HG02885 (cell line): ENCODE data around the gene TPRKB.
"Not testable (repeated sequence)": the region's sequence is repeated elsewhere in the genome, so short reads cannot be mapped to it uniquely, and the experiment has no call there.

Source experiments
- ATAC-seq: cut with Tn5 transposase; IDR thresholded peaks from one replicate; pipeline ENCODE4 v1.9.1; 2021; ENCODE audit warnings: mild to moderate bottlenecking; ENCODE audit not compliant: unreplicated experiment, poor library complexity

The TPRKB gene

GRCh38 chr2:73702852-73703493, 34.2 kb downstream of the TPRKB start:
- ATAC-seq = not testable (repeated sequence)

DNA sequence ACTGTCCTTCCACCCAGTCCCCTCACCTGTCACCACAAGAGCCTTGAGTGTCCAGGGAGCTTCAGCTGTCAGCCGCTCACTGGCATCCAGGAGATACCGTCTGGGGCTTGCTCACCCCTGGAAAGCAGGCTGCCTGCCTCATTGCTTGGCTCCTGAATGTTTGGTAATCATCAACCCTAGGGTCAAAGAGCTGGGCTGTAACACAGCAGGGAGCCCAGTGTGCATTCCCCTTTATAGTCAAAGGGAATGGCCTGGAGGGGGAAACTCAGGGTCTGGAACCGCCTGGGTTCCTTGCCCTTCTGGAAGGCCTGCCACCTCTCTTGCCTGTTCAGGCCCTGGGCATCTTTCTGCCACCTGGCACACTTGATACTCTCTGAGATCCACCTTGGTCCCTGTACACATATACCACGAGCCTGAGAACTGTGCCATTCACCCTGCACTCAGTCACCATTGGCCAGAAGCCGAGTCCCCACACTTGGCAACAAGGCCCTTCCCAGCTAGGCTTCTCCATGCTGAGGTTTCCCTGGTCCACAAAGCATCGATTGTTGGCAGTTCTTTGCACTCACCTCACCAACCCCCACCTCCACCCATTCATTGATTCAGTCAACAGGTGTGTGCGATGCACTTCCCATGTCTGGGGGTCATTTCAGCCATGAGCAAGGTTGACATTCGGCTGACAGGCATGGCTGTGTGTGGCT, 35.0 kb downstream of the TPRKB start:
- no peak for ATAC-seq

DNA sequence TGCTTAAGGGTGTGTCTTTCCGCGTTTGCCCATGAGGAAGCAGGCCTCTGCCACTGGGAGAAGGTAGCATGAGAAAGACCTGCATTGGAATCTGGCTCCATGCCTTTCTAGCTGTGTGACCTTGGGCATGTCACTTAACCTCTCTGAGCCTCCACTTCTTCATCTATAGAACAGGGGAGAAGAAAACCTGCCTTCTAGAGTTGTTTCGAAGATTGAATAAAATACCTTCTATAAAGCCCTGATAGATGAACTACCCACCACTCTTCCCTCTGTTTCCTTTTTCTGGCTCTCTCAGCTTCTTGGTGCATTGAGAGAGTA, 35.7 kb downstream of the TPRKB start:
- ATAC-seq = not testable (repeated sequence)

- no peak for ATAC-seq
Measured at GRCh38 chr2:73700661-73701447, 36.3 kb downstream of the TPRKB start.

DNA sequence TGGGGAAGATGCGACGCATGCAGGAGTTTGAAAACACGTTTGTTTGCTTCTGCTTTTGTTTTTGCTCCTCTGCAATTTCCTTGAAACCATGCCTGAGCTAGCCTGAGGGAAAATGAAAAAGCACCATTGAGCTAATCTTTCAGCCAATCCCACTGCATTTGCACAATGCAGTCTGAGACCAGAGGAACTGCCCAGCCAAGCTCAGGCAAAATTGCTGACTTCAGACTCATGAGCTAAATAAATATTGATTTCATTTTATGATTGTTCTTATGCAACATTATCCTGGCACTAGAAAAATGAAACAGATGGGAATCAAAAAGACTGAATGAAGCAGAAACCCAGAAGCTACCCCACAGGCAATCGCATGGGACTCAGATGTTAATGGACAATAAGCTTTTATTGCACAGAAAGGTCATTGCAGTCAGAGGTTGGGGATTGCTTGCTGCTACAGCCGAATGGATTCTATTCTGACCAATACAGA, 37.0 kb downstream of the TPRKB start:
- no peak for ATAC-seq

GRCh38 chr2:73699437-73699836, 37.7 kb downstream of the TPRKB start:
- no peak for ATAC-seq

GRCh38 chr2:73698101-73698500, 39.0 kb downstream of the TPRKB start:
- no peak for ATAC-seq

- no peak for ATAC-seq
Measured at GRCh38 chr2:73697606-73698005, 39.5 kb downstream of the TPRKB start.

DNA sequence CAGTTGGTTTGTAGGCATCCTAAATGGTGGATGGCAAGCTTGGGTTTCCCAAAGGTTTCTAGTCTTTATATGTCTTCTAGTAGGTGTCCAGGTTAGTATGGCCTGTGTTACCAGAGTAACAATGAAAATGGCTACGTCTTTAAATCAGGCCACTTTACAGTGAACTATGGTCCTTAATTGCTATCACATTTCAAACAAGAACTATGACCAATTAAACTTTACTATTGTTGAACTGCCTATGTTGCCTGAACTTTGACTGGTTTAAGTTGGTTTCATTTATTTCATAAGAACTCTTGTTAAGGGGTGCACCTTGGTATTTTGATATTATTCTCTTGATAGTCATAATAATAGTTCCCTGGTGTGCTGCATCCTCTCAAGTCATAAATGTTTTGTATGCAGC, 40.2 kb downstream of the TPRKB start:
- ATAC-seq = not testable (repeated sequence)

GRCh38 chr2:73696521-73696920, 40.6 kb downstream of the TPRKB start:
- not testable (repeated sequence) for ATAC-seq

DNA sequence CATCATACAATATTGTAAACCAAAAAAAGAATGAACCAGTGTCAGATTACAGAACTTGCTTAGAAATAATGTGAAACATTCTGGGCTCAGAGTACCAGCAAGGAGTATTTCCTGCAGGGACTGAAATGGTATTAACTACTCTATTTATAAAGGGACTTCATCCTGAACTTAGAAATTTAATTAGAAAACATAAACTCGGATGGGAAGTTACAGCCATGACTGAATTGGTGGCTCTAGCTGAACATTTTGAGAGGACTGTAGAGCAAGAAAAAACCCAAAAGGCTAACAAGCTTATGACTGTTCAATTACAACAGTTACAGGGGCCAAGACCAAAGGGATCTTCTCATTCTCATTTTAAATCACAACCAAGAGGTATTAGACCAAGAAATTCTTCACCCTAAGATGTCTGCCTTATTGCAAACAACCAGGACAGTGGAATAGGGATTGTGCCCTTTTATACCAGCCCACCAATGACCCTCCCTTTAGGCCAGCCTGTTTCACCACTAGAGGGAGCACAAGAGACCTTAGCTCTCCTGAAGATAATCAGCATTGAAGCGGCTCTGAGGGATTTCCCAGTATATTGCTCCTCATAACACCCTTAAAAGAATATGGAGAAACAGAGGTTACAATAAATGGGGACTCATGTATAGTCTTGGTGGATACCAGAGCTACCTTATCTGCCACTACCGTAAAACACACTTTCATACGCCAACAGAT, 46.6 kb downstream of the TPRKB start:
- peak; percentile 81 for ATAC-seq

DNA sequence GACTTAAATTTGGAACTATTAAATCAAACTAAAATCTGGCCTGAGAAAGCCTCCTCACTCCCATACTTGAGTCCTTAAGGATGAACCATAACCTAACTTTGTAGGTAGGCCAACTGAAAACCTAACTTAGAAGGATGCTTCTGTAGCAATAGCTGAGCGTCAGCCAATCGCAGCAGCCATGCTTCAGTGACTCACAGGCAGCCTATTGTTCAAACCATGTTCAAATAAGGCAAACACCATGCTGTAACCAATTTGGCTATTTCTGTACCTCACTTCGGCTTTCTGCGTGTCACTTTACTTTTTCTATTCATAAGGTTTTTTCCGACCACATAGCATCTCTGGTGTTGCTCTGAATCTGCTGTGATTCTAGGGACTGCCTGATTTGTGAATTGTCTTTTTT, 48.7 kb downstream of the TPRKB start:
- not testable (repeated sequence) for ATAC-seq

DNA sequence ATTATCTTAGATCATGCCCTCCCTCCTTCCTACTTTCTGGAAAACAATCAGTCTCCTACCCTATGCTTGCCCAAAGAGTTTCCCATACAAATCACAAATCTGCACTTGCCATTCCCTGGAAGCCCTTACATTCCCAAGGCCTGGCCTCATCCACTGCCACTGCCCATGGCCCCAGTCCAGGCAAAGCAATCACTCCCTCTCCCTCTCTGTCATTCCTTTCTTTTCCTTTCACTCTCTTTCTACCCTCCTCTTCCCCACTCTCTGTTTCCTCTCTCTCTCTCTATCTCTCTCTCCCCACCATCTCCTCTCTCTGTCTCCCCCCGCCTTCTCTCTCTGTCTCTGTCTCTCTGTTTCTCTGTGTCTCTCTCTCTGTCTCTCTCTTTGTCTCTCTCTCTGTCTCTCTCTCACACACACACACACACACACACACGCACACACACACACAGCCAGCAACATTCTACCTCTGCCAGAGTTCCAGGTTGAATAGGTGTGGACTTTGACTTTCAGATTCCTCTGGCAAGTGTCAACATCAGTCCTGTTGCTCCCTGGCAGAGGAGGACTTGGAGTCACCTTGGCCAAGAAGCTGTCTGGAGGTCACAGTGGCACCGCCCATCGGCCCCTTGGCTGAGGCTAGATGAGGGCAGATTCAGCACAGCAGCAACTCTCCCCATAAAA, 51.2 kb downstream of the TPRKB start:
- ATAC-seq = no peak

- not testable (repeated sequence) for ATAC-seq
Measured at GRCh38 chr2:73684905-73685304, 52.2 kb downstream of the TPRKB start.

DNA sequence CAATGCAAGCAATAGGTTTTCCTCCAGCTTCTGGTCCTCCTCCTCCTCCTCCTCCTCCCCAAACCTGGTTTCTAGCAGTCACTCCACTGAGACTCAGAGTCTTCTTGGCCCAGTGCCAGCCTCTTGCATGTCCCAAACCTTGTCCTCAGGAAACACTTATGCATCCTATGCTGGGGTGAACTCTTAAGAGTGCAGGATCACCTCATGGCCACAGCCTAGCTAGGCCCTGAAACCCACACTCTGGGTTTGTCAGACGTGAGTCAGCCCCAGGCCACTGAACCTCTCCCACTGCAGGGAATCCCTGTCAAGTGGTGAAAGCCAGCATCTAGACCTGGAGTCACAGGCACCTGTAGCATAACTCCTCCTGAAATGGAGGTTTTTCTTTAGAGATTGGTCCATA, 52.8 kb downstream of the TPRKB start:
- ATAC-seq = not testable (repeated sequence)

DNA sequence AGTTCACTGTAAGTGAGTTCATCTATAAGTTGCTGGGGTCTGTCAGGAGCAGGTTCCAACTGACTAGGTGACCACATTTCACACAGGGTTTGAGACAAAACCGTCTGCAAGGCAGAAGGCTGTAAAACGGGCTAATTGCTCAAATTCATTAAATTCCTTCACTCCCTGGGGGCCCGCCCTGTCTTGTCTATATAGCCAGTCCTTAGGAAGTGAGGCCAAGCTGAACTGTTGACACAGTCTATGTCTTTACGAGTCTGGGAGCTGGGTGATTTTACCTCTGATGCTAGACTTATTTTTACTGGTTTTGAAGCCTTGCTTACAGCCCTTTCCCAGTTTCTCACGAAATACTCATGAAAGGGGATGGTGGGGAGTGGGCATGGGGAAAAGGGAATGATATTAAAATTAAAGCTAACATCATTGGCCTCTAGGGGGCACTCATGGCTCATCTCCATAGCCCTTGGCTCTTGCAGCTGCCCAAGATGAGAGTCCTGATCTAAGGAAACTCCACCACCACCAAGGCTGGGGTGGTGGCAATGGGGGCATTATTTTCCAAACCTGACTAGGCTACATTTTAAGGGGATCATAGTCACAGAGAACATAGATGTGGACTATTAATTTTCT, 57.1 kb downstream of the TPRKB start:
- not testable (repeated sequence) for ATAC-seq
